ENCODE measurements around the gene CFAP73.
"Not testable (repeated sequence)": the region's sequence is repeated elsewhere in the genome, so short reads cannot be mapped to it uniquely, and the experiment has no call there.

Gene CFAP73

GRCh38 chr12:113149361-113150150, at the start of gene CFAP73:
Gene CFAP73, plus strand, starts transcription at chr12:113149724. Its CDS starts 134 bp downstream, at chr12:113149858.
- DNase-seq (ENCODE audit: low spot score), result no peak

- no peak for DNase-seq (ENCODE audit: low spot score)
Observed at GRCh38 chr12:113099764-113100163, 49.8 kb upstream of the CFAP73 start.

GRCh38 chr12:113101751-113102150, 47.8 kb upstream of the CFAP73 start:
- no peak for DNase-seq (ENCODE audit: low spot score)

DNA sequence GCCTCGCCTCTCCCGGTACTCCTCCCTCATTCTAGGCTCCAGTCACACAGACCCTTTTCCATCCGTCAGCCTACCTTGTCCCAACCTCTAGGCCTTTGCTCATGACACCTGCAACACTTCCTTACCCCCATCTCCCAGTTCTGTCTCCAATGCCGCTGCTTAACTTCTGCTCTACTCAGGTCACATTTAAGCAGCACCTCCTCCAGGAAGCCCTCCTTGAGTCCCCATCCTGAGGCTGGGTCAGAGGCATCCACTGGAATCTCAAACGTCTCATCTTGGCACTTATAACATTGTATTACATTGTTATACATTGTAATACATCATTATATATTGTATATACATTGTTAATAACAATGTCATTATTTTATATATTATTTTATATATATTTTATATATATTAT, 46.7 kb upstream of the CFAP73 start:
- no peak for DNase-seq (ENCODE audit: low spot score)

- DNase-seq (ENCODE audit: low spot score), result peak; percentile 87
Observed at GRCh38 chr12:113103756-113104450, 45.6 kb upstream of the CFAP73 start.

GRCh38 chr12:113104953-113105510, 44.5 kb upstream of the CFAP73 start:
- DNase-seq (ENCODE audit: low spot score), result no peak

- DNase-seq (ENCODE audit: low spot score), result no peak
Observed at GRCh38 chr12:113105606-113106271, 43.8 kb upstream of the CFAP73 start.

- no peak for DNase-seq (ENCODE audit: low spot score)
Observed at GRCh38 chr12:113106361-113106760, 43.2 kb upstream of the CFAP73 start.

GRCh38 chr12:113108308-113108707, 41.2 kb upstream of the CFAP73 start:
- DNase-seq (ENCODE audit: low spot score), result no peak

DNA sequence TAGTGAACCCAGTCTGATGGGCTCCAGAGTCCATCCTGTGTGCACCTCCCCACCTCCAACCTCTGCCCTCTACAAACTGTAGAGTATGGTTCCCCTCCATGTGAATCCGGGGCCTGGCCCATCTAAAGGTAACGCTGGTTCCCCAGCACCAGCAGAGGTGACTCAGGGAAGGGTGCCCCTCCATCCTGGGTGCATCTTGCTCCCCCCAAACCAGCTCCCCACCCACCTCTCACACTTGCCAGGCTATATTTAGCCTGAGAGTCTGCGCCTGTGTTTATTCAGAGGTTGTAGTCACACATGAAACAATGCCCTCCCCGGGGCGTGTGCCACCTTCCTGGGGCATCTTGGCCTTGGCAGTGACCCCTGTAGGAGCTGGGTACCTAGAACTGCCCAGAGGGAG, 40.2 kb upstream of the CFAP73 start:
- DNase-seq (ENCODE audit: low spot score), result no peak

DNA sequence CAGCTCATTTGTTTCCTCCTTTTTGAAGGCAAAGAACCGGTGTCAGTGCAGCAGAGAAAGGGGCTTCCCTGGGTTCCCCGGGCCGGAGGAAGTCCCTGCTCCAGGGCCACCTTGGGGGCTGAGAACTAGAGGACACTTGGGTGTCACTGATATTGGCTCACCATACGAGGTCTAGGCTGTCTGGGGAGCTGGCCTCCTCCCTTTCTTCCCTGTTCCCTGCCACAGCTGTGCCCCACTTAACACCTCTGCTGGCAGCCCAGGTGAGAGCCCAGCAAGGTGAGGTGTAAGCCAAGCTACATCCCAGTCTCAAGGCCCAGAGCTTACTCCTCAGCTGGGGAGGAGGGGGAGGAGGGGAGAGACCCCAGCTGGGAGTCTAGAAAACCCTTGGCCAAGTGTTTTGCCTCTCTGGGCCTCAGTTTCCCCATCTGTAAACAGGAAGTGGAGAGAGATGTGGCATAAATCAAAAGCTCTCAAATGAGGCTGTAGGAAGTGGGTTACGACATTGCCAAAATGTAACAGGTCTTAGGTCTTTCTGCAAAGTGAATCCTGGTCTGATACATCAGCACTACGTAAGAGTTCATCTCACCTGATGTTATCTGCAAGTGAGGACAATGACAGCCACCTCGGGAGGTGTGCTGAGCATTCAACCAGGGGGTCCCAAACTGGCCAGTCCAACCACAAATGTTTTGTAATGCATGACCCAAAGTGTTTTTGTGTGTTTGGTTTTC, 39.5 kb upstream of the CFAP73 start:
- DNase-seq (ENCODE audit: low spot score), result no peak

GRCh38 chr12:113111247-113111646, 38.3 kb upstream of the CFAP73 start:
- no peak for DNase-seq (ENCODE audit: low spot score)

- DNase-seq (ENCODE audit: low spot score), result no peak
Observed at GRCh38 chr12:113112043-113112899, 37.3 kb upstream of the CFAP73 start.

- no peak for DNase-seq (ENCODE audit: low spot score)
Observed at GRCh38 chr12:113113397-113113796, 36.1 kb upstream of the CFAP73 start.

DNA sequence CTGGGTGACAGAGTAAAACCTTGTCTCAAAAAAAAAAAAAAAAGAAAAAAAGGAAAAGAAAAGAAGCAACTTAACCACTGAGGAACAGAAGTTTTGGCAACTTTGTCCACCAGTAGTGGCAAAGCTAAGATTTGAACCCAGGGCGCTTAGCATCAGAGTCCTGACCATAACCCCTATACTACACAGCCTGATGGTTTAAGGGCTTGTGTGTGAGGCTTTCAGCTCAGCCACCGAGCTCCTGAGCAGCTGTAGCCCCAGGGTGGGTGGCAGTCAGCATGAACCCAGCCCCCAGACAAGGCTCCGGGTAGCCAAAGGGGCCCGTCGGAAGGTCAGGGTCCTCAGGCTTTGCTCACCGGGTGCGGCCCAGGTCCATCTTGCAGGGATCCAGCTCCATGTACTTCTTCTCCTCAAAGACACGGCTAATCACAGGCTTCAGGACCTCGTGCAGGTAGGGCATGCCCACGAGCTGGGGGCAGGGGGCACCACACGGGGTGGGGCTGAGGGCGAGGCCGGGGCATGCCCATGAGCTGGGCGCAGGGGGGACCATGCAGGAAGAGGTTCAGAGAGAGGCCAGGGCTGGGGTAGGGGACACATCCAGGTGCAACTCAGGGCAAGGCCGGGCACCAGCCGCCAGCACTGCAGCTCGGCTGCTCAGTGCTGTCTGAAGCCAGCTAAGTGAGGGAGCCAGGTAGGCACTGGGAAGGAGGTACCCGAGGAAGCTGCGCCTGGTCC, 34.9 kb upstream of the CFAP73 start:
- no peak for DNase-seq (ENCODE audit: low spot score)

- no peak for DNase-seq (ENCODE audit: low spot score)
Observed at GRCh38 chr12:113115455-113116126, 33.9 kb upstream of the CFAP73 start.

- DNase-seq (ENCODE audit: low spot score), result no peak
Observed at GRCh38 chr12:113116875-113117274, 32.6 kb upstream of the CFAP73 start.

GRCh38 chr12:113117684-113118083, 31.8 kb upstream of the CFAP73 start:
- DNase-seq (ENCODE audit: low spot score), result not testable (repeated sequence)

GRCh38 chr12:113118142-113118541, 31.4 kb upstream of the CFAP73 start:
- DNase-seq (ENCODE audit: low spot score), result no peak

Measured in germinal center (tissue), 1 donor.